Psoas muscle (tissue), 8 donors: ENCODE data around the gene CHST15. TPM values are rescaled to one million over a fixed set of nuclear protein-coding genes. Genes with fewer than 3 reads are reported as not detected.

Experiments used
- ATAC-seq, 4 donors: fragments of 200-7000 bp; cut with Tn5 transposase; one replicate each; pipeline ENCODE4 v1.9.1; 2020; ENCODE audit warnings: moderate library complexity in 3 of 4, mild to moderate bottlenecking in 2 of 4
- DNase-seq, 2 donors: peaks; one replicate each; pipeline ENCODE4 v3.0.0-alpha.2; 2020
- H3K27ac ChIP-seq: fragments of 200-600 bp; one replicate; pipeline ENCODE4 v1.8.0; 2022
- H3K27me3 ChIP-seq, 3 donors: fragments of 200-600 bp in 1 of 3; one replicate each; pipeline versions ENCODE4 v1.6.1 to v1.8.0; 2013 to 2022; ENCODE audit warnings: low read length in 2 of 3, mild to moderate bottlenecking in 2 of 3, moderate library complexity in 1 of 3; ENCODE audit not compliant: insufficient read depth in 3 of 3
- H3K36me3 ChIP-seq, 2 donors: fragments of 200-600 bp in 1 of 2; one replicate each; pipeline versions ENCODE4 v1.6.1 to v1.8.0; 2013 to 2022; ENCODE audit warnings: low read depth in 1 of 2, mild to moderate bottlenecking in 1 of 2, moderate library complexity in 1 of 2; ENCODE audit not compliant: insufficient read depth in 1 of 2
- H3K4me1 ChIP-seq: fragments of 200-600 bp; one replicate; pipeline ENCODE4 v1.8.0; 2022
- H3K4me3 ChIP-seq: fragments of 200-600 bp; one replicate; pipeline ENCODE4 v1.8.0; 2022; ENCODE audit warnings: mild to moderate bottlenecking
- H3K9me3 ChIP-seq: fragments of 200-600 bp; one replicate; pipeline ENCODE4 v1.8.0; 2022
- WGBS, 3 donors: extraction: QIAGEN DNeasy Blood & Tissue Kit; methylation state at CpG; one replicate each; pipeline versions ENCODE4 v1.1.6 to v1.1.7; 2013; 5-methylcytosine and 5-hydroxymethylcytosine counted together
- intact Hi-C, 2 donors: fragments of 100-400 bp; cut with DNase I; formaldehyde crosslinking; loops; one replicate each; pipeline versions ENCODE4 v1.11.0 to v1.14.2; 2022
- polyA plus RNA-seq, 3 donors: library from polyadenylated mRNA; stranded (reverse); fragments of 200-250 nt; gene quantifications; one replicate each; pipeline ENCODE4 v1.2.3, GENCODE V29; 2013
- total RNA-seq, 4 donors: library from RNA; stranded (reverse); fragmentation: NEBNext Ultra II Directional in 2 of 4; extraction: Animal tissue kit (Norgen Biotek cat#: 25700) in 2 of 4; gene quantifications; one replicate each; pipeline versions ENCODE4 v1.2.1 to v1.2.4, GENCODE V29; 2021 to 2023
- TF ChIP-seq, protein P1 (sequence below): fragments of 200-600 bp; IDR thresholded peaks from one replicate; pipeline ENCODE4 v1.8.0; 2022; ENCODE audit warnings: antibody characterized with exemption
- donor health status: healthy with polysubstance abuse.
- donor health status: DM: no; HTN: no; CAD: no; lungs with moderate emphysema.
- donor health status: Bipolar disorder and iron deficiency.
- donor health status: healthy.
- donor health status: DM: yes; HTN: yes; CAD: no.
- donor health status: DM: no; HTN: no; CAD: no.
- donor health status: DM: no; HTN: no; CAD: no.
- donor health status: DM: yes; HTN: yes; CAD: no.

Gene CHST15
- total and polyA plus RNA-seq, 7 donors: 3.6 to 39.2 (median 10.4) TPM

DNA sequence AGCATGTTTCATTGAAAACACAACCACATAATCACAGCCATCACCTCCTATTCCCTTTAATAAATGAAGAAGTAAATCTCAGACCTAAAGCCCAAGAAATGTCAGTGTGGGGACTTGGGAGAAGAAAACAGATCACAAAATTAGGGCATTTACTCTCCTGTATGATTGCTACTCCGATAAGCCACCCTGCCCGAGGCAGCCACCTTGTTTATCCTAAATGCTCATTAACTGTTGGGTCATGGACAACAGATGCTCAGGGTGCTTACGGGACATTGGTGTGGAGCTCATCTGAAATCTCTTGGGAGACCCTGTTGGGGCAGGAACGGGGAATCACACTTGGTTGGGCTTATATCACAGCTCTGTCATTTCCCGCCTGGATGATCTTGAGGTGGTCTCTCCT, 17.5 kb upstream of the CHST15 start:
- Histone ChIP-seq H3K36me3 (no peaks in the 10 kb centered on the region), H3K27ac (no peak overlapping the region), H3K4me1 (peaks cover 4% of the 10 kb centered on the region), H3K4me3 (no peak overlapping the region), H3K27me3 (no peaks in the 10 kb centered on the region), H3K9me3 (no peaks in the 10 kb centered on the region)
- WGBS, 3 donors: 92 to 96% (median 94%) methylated on average over 5 of the region's 5 CpGs
- DNase-seq (no peak), ATAC-seq (no peak)
- intact Hi-C loops: no loop called here
- TF ChIP-seq, protein P1, sequence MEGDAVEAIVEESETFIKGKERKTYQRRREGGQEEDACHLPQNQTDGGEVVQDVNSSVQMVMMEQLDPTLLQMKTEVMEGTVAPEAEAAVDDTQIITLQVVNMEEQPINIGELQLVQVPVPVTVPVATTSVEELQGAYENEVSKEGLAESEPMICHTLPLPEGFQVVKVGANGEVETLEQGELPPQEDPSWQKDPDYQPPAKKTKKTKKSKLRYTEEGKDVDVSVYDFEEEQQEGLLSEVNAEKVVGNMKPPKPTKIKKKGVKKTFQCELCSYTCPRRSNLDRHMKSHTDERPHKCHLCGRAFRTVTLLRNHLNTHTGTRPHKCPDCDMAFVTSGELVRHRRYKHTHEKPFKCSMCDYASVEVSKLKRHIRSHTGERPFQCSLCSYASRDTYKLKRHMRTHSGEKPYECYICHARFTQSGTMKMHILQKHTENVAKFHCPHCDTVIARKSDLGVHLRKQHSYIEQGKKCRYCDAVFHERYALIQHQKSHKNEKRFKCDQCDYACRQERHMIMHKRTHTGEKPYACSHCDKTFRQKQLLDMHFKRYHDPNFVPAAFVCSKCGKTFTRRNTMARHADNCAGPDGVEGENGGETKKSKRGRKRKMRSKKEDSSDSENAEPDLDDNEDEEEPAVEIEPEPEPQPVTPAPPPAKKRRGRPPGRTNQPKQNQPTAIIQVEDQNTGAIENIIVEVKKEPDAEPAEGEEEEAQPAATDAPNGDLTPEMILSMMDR: no peak

DNA sequence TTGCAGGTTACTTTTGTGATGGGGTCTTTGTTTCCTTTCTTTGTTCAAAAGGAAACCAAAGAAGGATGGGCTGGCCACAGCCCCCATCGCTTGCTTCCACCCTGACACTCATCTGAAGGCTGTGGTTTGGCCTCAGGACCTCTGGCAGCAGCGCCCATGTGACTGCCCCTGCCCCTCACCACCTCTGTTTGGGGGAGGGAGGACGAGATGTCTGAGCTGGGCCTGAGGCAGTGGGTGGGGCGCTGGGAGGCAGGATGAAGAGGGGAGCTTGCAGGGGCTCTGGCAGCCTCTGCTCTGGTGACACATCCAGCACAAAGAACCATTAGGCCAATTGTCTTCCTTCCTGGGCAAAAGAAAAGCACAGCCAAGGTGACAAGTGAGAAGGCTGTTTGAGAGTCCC, 15.9 kb upstream of the CHST15 start:
- intact Hi-C loops: no loop called here
- no peaks in the 10 kb centered on the region for H3K36me3 ChIP-seq
- TF ChIP-seq, protein P1: no peak
- 81 to 92% (median 90%) methylated on average over 3 to 4 of the region's 4 CpGs for WGBS, 3 donors
- DNase-seq (no peak), ATAC-seq (no peak)
- peaks cover 14% of the 10 kb centered on the region for H3K4me1 ChIP-seq
- H3K9me3 ChIP-seq: no peaks in the 10 kb centered on the region
- H3K27ac ChIP-seq: no peak overlapping the region
- no peaks in the 10 kb centered on the region for H3K27me3 ChIP-seq
- no peak overlapping the region for H3K4me3 ChIP-seq

DNA sequence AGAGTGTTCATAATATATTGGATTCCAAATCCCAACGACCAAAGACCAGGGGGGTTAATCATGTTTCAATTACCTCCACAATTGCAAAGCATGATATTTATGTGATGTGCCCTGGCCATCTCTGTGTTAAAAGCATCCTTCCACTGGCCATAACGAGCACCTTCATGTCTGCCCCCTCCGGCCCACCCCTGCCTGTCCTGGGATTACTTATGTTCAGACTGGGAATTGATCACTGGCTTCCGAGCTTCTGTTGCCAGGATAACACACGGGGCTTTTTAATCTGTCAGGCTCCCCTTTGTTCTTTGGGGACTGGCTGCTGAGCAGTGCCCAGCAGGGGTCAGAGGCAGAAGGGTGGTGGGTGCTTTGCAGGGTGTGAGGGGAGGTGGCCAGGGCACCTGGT, 13.7 kb upstream of the CHST15 start:
- Histone ChIP-seq H3K4me3 (no peak overlapping the region), H3K9me3 (no peaks in the 10 kb centered on the region), H3K27ac (no peak overlapping the region), H3K27me3 (no peaks in the 10 kb centered on the region), H3K4me1 (peaks cover 14% of the 10 kb centered on the region), H3K36me3 (no peaks in the 10 kb centered on the region)
- TF ChIP-seq, protein P1: no peak
- intact Hi-C loops: no loop called here
- peak in 1 of 2 donors; percentile 20 for DNase-seq
- ATAC-seq: no peak
- WGBS, 3 donors: 75 to 78% (median 76%) methylated on average over 5 of the region's 5 CpGs

- Histone ChIP-seq H3K4me3 (no peak overlapping the region), H3K9me3 (no peaks in the 10 kb centered on the region), H3K27ac (peak overlapping the region; percentile 79), H3K4me1 (peaks cover 14% of the 10 kb centered on the region), H3K36me3 (no peaks in the 10 kb centered on the region), H3K27me3 (no peaks in the 10 kb centered on the region)
- intact Hi-C loops: no loop called here
- ATAC-seq (peak in 3 of 4 donors; percentile 48 to 73 (median 49)), DNase-seq (peak; percentile 72 to 75)
- 44 to 63% (median 49%) methylated on average over 9 of the region's 9 CpGs for WGBS, 3 donors
- TF ChIP-seq, protein P1: no peak
Observed at GRCh38 chr10:124106241-124106879, 13.0 kb upstream of the CHST15 start.

DNA sequence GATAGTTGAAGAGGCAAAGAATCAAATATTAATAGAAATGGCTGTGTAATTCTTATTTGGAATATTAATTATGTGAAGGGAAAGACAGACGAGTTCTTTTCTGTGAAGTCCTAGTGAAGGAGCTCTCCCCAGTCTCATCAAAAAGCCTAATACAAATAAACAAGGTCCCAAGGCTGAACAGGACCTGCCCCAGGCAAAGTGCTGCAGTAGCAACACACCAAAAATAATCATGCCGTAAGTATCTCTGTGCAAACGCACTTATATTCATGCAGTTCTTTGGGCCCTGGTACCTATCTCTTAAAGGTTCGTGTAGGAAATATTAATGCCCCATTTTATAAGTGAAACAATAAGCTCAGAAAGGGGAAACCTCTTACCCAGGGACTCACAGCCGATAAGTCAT, 12.2 kb upstream of the CHST15 start:
- Histone ChIP-seq H3K4me1 (peaks cover 14% of the 10 kb centered on the region), H3K36me3 (no peaks in the 10 kb centered on the region), H3K27me3 (no peaks in the 10 kb centered on the region), H3K9me3 (no peaks in the 10 kb centered on the region), H3K4me3 (no peak overlapping the region), H3K27ac (peak overlapping the region; percentile 79)
- intact Hi-C loops: no loop called here
- TF ChIP-seq, protein P1: no peak
- WGBS, 3 donors: 39 to 62% (median 55%) methylated on average over 5 of the region's 5 CpGs
- ATAC-seq (peak in 3 of 4 donors; percentile 70 to 86 (median 84)), DNase-seq (no peak)
